ENCODE results near the gene SLAIN1. TPM values are rescaled to one million over a fixed set of nuclear protein-coding genes. Genes with fewer than 3 reads are reported as not detected.
"Not testable (repeated sequence)": the region's sequence is repeated elsewhere in the genome, so short reads cannot be mapped to it uniquely, and the experiment has no call there.

The SLAIN1 gene
- total and polyA plus RNA-seq, 2 donors from 2014 or later, result 6.0 to 12.4 TPM

- intact Hi-C loops (cut with DNase I), result no loop called here
- Histone ChIP-seq H3K4me1 (ENCODE audit: control insufficient read depth in 2 of 3, insufficient read depth in 2 of 3, low read depth in 1 of 3, low read length in 3 of 3) (no peaks in the 10 kb centered on the region), H3K27ac (ENCODE audit: low read depth in 2 of 2, low read length in 2 of 2) (no peak overlapping the region), H3K4me3 (ENCODE audit: low read length in 3 of 3) (no peak overlapping the region), H3K9me3 (ENCODE audit: control insufficient read depth in 2 of 3, insufficient read depth in 1 of 3, low read length in 3 of 3) (no peaks in the 10 kb centered on the region), H3K27me3 (ENCODE audit: control insufficient read depth, insufficient read depth, low read length) (no peaks in the 10 kb centered on the region), H3K36me3 (ENCODE audit: control insufficient read depth in 2 of 3, insufficient read depth in 3 of 3, low read length in 3 of 3) (no peaks in the 10 kb centered on the region), H3K9ac (ENCODE audit: low read length in 3 of 3) (no peak overlapping the region)
- peak in 1 of 5 donors; percentile 58 for DNase-seq
- FAIRE-seq, result no peak
- TF ChIP-seq CTCF (IDR thresholded peaks at IDR 0.05; ENCODE audit: borderline replicate concordance, extremely low read depth, insufficient read depth), result no peak
Observed at GRCh38 chr13:77660841-77661250, 36.6 kb upstream of the SLAIN1 start.

- H3K36me3 ChIP-seq (ENCODE audit: control insufficient read depth in 2 of 3, insufficient read depth in 3 of 3, low read length in 3 of 3); FAIRE-seq; H3K9me3 ChIP-seq (ENCODE audit: control insufficient read depth in 2 of 3, insufficient read depth in 1 of 3, low read length in 3 of 3); H3K9ac ChIP-seq (ENCODE audit: low read length in 3 of 3); H3K4me3 ChIP-seq (ENCODE audit: low read length in 3 of 3); DNase-seq; H3K27me3 ChIP-seq (ENCODE audit: control insufficient read depth, insufficient read depth, low read length); intact Hi-C loops (cut with DNase I); H3K4me1 ChIP-seq (ENCODE audit: control insufficient read depth in 2 of 3, insufficient read depth in 2 of 3, low read depth in 1 of 3, low read length in 3 of 3); H3K27ac ChIP-seq (ENCODE audit: low read depth in 2 of 2, low read length in 2 of 2): not testable (repeated sequence)
Observed at GRCh38 chr13:77662301-77662700, 35.2 kb upstream of the SLAIN1 start.

GRCh38 chr13:77662831-77663230 is 34.7 kb upstream of the SLAIN1 start:
- FAIRE-seq; H3K4me3 ChIP-seq (ENCODE audit: low read length in 3 of 3); H3K4me1 ChIP-seq (ENCODE audit: control insufficient read depth in 2 of 3, insufficient read depth in 2 of 3, low read depth in 1 of 3, low read length in 3 of 3); H3K9me3 ChIP-seq (ENCODE audit: control insufficient read depth in 2 of 3, insufficient read depth in 1 of 3, low read length in 3 of 3); H3K36me3 ChIP-seq (ENCODE audit: control insufficient read depth in 2 of 3, insufficient read depth in 3 of 3, low read length in 3 of 3); DNase-seq; intact Hi-C loops (cut with DNase I); H3K9ac ChIP-seq (ENCODE audit: low read length in 3 of 3); H3K27ac ChIP-seq (ENCODE audit: low read depth in 2 of 2, low read length in 2 of 2); H3K27me3 ChIP-seq (ENCODE audit: control insufficient read depth, insufficient read depth, low read length): not testable (repeated sequence)

GRCh38 chr13:77674852-77675251 is 22.6 kb upstream of the SLAIN1 start:
- Histone ChIP-seq H3K27me3 (ENCODE audit: control insufficient read depth, insufficient read depth, low read length) (no peaks in the 10 kb centered on the region), H3K9me3 (ENCODE audit: control insufficient read depth in 2 of 3, insufficient read depth in 1 of 3, low read length in 3 of 3) (peaks cover 0 to 5% (median 0%) of the 10 kb centered on the region in 3 donors), H3K9ac (ENCODE audit: low read length in 3 of 3) (no peak overlapping the region), H3K4me3 (ENCODE audit: low read length in 3 of 3) (no peak overlapping the region), H3K27ac (ENCODE audit: low read depth in 2 of 2, low read length in 2 of 2) (no peak overlapping the region), H3K4me1 (ENCODE audit: control insufficient read depth in 2 of 3, insufficient read depth in 2 of 3, low read depth in 1 of 3, low read length in 3 of 3) (no peaks in the 10 kb centered on the region), H3K36me3 (ENCODE audit: control insufficient read depth in 2 of 3, insufficient read depth in 3 of 3, low read length in 3 of 3) (no peaks in the 10 kb centered on the region)
- intact Hi-C loops (cut with DNase I), result no loop called here
- TF ChIP-seq CTCF (IDR thresholded peaks at IDR 0.05; ENCODE audit: borderline replicate concordance, extremely low read depth, insufficient read depth), result no peak
- no peak for FAIRE-seq
- no peak for DNase-seq

Measured in kidney (tissue), 14 donors.